Activated CD4-positive, alpha-beta T cell treated with anti-CD3 and anti-CD28 coated beads for 36 hours (primary cell): ENCODE measurements around the gene IGSF6. TPM values are rescaled to one million over a fixed set of nuclear protein-coding genes. Genes with fewer than 3 reads are reported as not detected.

Experiments used
- ATAC-seq: fragments of 200-7000 bp; cut with Tn5 transposase; one replicate; pipeline ENCODE4 v1.10.0; 2021; ENCODE audit warnings: mild to moderate bottlenecking, moderate library complexity
- CTCF ChIA-PET: fragments of 350-600 bp; sonication (Branson Sonifier 250); formaldehyde crosslinking; loops from one replicate; lab custom pipeline; 2021; ENCODE audit warnings: antibody characterized with exemption; lab: Charles Lee
- POLR2A ChIA-PET: fragments of 350-600 bp; sonication (Branson Sonifier 250); formaldehyde crosslinking; loops from one replicate; lab custom pipeline; 2021; ENCODE audit warnings: antibody characterized with exemption, inconsistent platforms; lab: Charles Lee
- DNase-seq: peaks from one replicate; pipeline ENCODE4 v3.0.0-alpha.2; 2020
- H3K27ac Mint-ChIP-seq: one replicate; pipeline ENCODE4 v1.8.0; 2021; ENCODE audit warnings: mixed read lengths
- H3K27me3 Mint-ChIP-seq: one replicate; pipeline ENCODE4 v1.8.0; 2021; ENCODE audit warnings: mixed read lengths
- H3K36me3 Mint-ChIP-seq: one replicate; pipeline ENCODE4 v1.8.0; 2021; ENCODE audit warnings: low read depth, mixed read lengths
- H3K4me1 Mint-ChIP-seq: one replicate; pipeline ENCODE4 v1.8.0; 2021; ENCODE audit warnings: mixed read lengths
- H3K4me3 Mint-ChIP-seq: one replicate; pipeline ENCODE4 v1.8.0; 2021; ENCODE audit warnings: mild to moderate bottlenecking, moderate library complexity, mixed read lengths
- H3K9me3 Mint-ChIP-seq: one replicate; pipeline ENCODE4 v1.8.0; 2021; ENCODE audit warnings: low read depth, mixed read lengths
- intact Hi-C, 2 experiments: fragments of 100-400 bp; cut with DNase I in 1 of 2; cut with micrococcal nuclease in 1 of 2; formaldehyde crosslinking; loops; one replicate each; pipeline versions ENCODE4 v1.14.2 to v1.15.1; 2022 to 2024; cut with DNase I, micrococcal nuclease
- total RNA-seq, 2 experiments: library from RNA; stranded (reverse); gene quantifications; one replicate each; pipeline ENCODE4 v1.2.3, GENCODE V29; 2021

IGSF6 gene
- total RNA-seq, 2 experiments from 2014 or later: 0.11 to 0.14 TPM

- CTCF ChIA-PET: interaction anchor here (0.7 kb wide), 1 partner anchor 16 kb away, joined by 3 read pairs; no protein-coding TSS in a partner anchor
- peak; percentile 32 for DNase-seq
- intact Hi-C loops: no loop called here
- Mint-ChIP-seq H3K27me3 (no peaks in the 10 kb centered on the region), H3K4me3 (peak overlapping the region; percentile 90), H3K4me1 (peaks cover 59% of the 10 kb centered on the region), H3K27ac (peak overlapping the region; percentile 87), H3K36me3 (no peaks in the 10 kb centered on the region), H3K9me3 (no peaks in the 10 kb centered on the region)
- POLR2A ChIA-PET: interaction anchor here (0.6 kb wide), 1 partner anchor 14 kb away, joined by 3 read pairs; no protein-coding TSS in a partner anchor
- peak; percentile 16 for ATAC-seq
Measured at GRCh38 chr16:21600031-21600773, 52.2 kb downstream of the IGSF6 start.

GRCh38 chr16:21599122-21600030, 53.0 kb downstream of the IGSF6 start, which contains the start of gene METTL9:
Gene METTL9 (plus strand): TSS chr16:21599577. CDS start chr16:21599734, 157 bp downstream.
- ATAC-seq (peak; percentile 95), DNase-seq (peak; percentile 97)
- no peaks in the 10 kb centered on the region for H3K27me3 Mint-ChIP-seq
- intact Hi-C loops: loop anchor here (1.0 to 10.0 kb wide), 9 partner anchors 12 to 1550 kb away; partner anchors contain the start of genes MOSMO (in 1 of the 2), UQCRC2 (in 1 of the 2) and USP31 (in 1 of the 2)
- ChIA-PET POLR2A (no interaction called here), CTCF (interaction anchor here (0.7 to 2.3 kb wide), 3 partner anchors 15 to 62 kb away, joined by 3 to 8 read pairs (median 4); no protein-coding TSS in a partner anchor)
- H3K4me3 Mint-ChIP-seq: peak within 1 kb of the TSS; percentile 90
- no peaks in the 10 kb centered on the region for H3K36me3 Mint-ChIP-seq
- H3K9me3 Mint-ChIP-seq: no peaks in the 10 kb centered on the region
- H3K4me1 Mint-ChIP-seq: peaks cover 54% of the 10 kb centered on the region
- peak within 1 kb of the TSS; percentile 96 for H3K27ac Mint-ChIP-seq

- ATAC-seq (peak; percentile 9), DNase-seq (peak; percentile 48)
- CTCF ChIA-PET: interaction anchor here (1.0 to 2.3 kb wide), 4 partner anchors 40 to 63 kb away, joined by 3 to 8 read pairs (median 6); no protein-coding TSS in a partner anchor
- Mint-ChIP-seq H3K36me3 (no peaks in the 10 kb centered on the region), H3K4me3 (peak overlapping the region; percentile 87), H3K27me3 (no peaks in the 10 kb centered on the region), H3K4me1 (peaks cover 47% of the 10 kb centered on the region), H3K9me3 (no peaks in the 10 kb centered on the region), H3K27ac (peak overlapping the region; percentile 96)
- POLR2A ChIA-PET: no interaction called here
- intact Hi-C loops: loop anchor here (1.0 to 10.0 kb wide), 9 partner anchors 13 to 1551 kb away; partner anchors contain the start of genes MOSMO (in 1 of the 2), UQCRC2 (in 1 of the 2) and USP31 (in 1 of the 2)
Measured at GRCh38 chr16:21598701-21599121, 53.7 kb downstream of the IGSF6 start.

DNA sequence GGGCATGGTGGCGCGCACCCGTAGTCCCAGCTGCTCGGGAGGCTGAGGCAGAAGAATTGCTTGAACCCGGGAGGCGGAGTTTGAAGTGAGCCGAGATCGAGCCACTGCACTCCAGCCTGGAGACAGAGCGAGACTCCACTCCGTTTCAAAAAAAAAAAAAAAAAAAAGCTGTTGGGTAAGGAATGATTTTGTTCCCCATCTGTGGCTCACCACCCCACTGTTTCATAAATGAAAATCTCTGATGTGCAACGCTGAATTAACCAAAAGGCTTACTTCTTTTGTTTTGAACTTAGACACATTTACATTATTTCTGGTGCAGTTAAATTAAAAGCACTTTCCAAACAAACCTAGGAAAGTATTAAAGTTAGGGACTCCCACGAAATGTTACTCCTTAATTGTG, 54.2 kb downstream of the IGSF6 start:
- intact Hi-C loops: loop anchor here in 1 of 2 experiments (2.0 to 10.0 kb wide), 2 partner anchors 93 to 411 kb away; partner anchors contain the start of gene MOSMO
- CTCF ChIA-PET: interaction anchor here (0.6 to 2.3 kb wide), 7 partner anchors 10 to 356 kb away, joined by 3 to 8 read pairs (median 3); no protein-coding TSS in a partner anchor

DNA sequence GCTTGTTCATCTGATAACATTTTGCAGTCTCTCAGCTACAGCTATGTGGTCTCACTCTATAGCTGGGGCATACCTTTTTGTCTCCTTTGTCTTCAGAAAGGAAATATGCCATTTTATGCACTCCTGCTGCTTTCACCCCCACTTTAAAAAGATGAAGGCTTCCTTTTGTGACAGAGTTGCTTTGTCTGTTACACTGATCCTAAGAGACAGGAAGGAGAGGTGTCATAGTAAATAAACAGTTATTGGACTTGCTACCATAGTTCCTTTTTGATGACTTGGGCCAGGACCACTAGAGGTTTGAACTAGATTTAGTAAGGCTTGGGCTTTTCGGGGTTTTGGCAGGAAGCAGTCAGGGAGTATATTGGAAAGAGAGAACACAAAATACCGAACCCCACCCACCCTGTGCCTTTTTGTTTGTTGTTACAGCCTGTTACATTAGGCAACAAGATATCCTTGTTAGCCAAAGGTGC, 54.8 kb downstream of the IGSF6 start:
- no peaks in the 10 kb centered on the region for H3K36me3 Mint-ChIP-seq
- no peak for DNase-seq
- ChIA-PET POLR2A (interaction anchor here (1.8 kb wide), 1 partner anchor 48 kb away, joined by 5 read pairs; no protein-coding TSS in a partner anchor), CTCF (interaction anchor here (0.6 to 2.3 kb wide), 12 partner anchors 9 to 356 kb away, joined by 3 to 8 read pairs (median 3); no protein-coding TSS in a partner anchor)
- H3K27ac Mint-ChIP-seq: peak overlapping the region; percentile 87
- intact Hi-C loops: loop anchor here in 1 of 2 experiments (2.0 to 10.0 kb wide), 2 partner anchors 93 to 411 kb away; partner anchors contain the start of gene MOSMO
- H3K4me3 Mint-ChIP-seq: peak overlapping the region; percentile 87
- no peaks in the 10 kb centered on the region for H3K27me3 Mint-ChIP-seq
- no peaks in the 10 kb centered on the region for H3K9me3 Mint-ChIP-seq
- H3K4me1 Mint-ChIP-seq: peaks cover 39% of the 10 kb centered on the region
- ATAC-seq: no peak

More for the DNA sequence above, 54.2 kb downstream of the IGSF6 start:
- no peaks in the 10 kb centered on the region for H3K27me3 Mint-ChIP-seq
- H3K27ac Mint-ChIP-seq: peak overlapping the region; percentile 96
- ATAC-seq (no peak), DNase-seq (no peak)
- H3K4me1 Mint-ChIP-seq: peaks cover 42% of the 10 kb centered on the region
- peak overlapping the region; percentile 87 for H3K4me3 Mint-ChIP-seq
- POLR2A ChIA-PET: no interaction called here
- H3K36me3 Mint-ChIP-seq: no peaks in the 10 kb centered on the region
- H3K9me3 Mint-ChIP-seq: no peaks in the 10 kb centered on the region

DNA sequence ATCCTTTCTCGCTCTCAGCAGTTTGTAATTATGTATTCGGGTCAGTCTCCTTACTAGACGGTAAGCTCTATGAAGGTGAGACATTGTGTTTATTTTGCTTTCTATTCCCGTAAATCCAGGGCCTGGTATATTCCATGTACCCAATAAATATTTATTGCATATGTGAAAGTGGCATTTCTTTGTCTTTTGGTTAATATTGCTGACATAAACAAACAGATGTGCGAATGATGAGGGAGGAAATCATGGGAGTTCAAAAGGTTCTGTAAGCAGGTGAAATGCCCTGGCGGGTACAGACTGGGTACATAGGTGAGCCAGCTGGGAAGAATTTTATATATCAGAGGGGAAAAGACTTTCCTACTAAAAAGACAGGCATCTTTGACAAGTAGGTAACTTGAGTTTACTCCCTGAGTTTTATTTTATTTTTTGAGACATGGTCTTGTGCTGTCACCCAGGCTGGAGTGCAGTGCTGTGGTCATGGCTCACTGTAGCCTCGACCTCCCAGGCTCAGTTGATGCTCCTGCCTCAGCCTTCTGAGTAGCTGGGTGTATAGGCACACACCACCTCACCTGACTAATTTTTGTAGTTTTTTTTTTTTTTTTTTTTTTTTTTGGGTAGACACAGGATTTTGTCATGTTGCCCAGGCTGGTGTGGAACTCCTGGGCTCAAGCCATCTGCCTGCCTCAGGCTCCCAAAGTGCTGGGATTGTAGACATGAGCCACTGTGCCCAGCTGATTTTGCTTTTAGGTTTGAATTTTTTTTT, 58.7 kb downstream of the IGSF6 start:
- CTCF ChIA-PET: interaction anchor here (1.0 to 1.8 kb wide), 3 partner anchors 22 to 115 kb away, joined by 3 to 5 read pairs (median 3); no protein-coding TSS in a partner anchor
- H3K9me3 Mint-ChIP-seq: no peaks in the 10 kb centered on the region
- ATAC-seq: no peak
- H3K27me3 Mint-ChIP-seq: no peaks in the 10 kb centered on the region
- H3K27ac Mint-ChIP-seq: no peak overlapping the region
- no peak for DNase-seq
- POLR2A ChIA-PET: no interaction called here
- peaks cover 19% of the 10 kb centered on the region for H3K4me1 Mint-ChIP-seq
- no peak overlapping the region for H3K4me3 Mint-ChIP-seq
- H3K36me3 Mint-ChIP-seq: no peaks in the 10 kb centered on the region
- intact Hi-C loops: loop anchor here in 1 of 2 experiments (10.0 kb wide), 1 partner anchor 89 kb away; no protein-coding TSS in a partner anchor

- H3K27me3 Mint-ChIP-seq: no peaks in the 10 kb centered on the region
- intact Hi-C loops: loop anchor here in 1 of 2 experiments (10.0 kb wide), 1 partner anchor 87 kb away; no protein-coding TSS in a partner anchor
- POLR2A ChIA-PET: no interaction called here
- H3K36me3 Mint-ChIP-seq: no peaks in the 10 kb centered on the region
- no peak overlapping the region for H3K4me3 Mint-ChIP-seq
- DNase-seq (no peak), ATAC-seq (no peak)
- H3K9me3 Mint-ChIP-seq: no peaks in the 10 kb centered on the region
- H3K4me1 Mint-ChIP-seq: peaks cover 5% of the 10 kb centered on the region
- CTCF ChIA-PET: interaction anchor here (1.5 to 1.8 kb wide), 2 partner anchors 53 to 65 kb away, joined by 5 read pairs; no protein-coding TSS in a partner anchor
- no peak overlapping the region for H3K27ac Mint-ChIP-seq
Measured at GRCh38 chr16:21592191-21592590, 60.2 kb downstream of the IGSF6 start.

DNA sequence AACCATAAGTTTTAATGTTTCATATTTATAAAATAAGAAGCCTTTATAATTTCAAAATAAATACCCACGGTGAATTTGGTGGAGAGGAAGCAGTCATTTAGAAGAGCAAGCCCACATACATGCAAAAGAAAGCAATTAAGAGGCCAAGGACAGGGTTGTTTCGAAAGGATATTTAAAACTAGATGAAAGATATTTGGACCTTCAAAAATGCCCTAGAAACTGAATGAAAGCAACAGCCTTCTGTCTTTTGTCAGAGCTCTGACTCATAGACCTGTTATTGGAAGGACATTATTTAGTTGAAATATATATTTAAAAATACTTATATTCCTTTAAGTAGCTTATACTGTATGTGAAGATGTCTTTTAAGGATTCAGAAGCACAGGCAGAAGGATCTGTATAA, 61.6 kb downstream of the IGSF6 start:
- CTCF ChIA-PET: interaction anchor here (1.2 kb wide), 1 partner anchor 67 kb away, joined by 5 read pairs; no protein-coding TSS in a partner anchor
- DNase-seq: no peak
- no peaks in the 10 kb centered on the region for H3K36me3 Mint-ChIP-seq
- no peaks in the 10 kb centered on the region for H3K9me3 Mint-ChIP-seq
- H3K4me1 Mint-ChIP-seq: no peaks in the 10 kb centered on the region
- H3K4me3 Mint-ChIP-seq: no peak overlapping the region
- H3K27me3 Mint-ChIP-seq: no peaks in the 10 kb centered on the region
- ATAC-seq: no peak
- POLR2A ChIA-PET: no interaction called here
- intact Hi-C loops: loop anchor here in 1 of 2 experiments (10.0 kb wide), 1 partner anchor 86 kb away; no protein-coding TSS in a partner anchor
- H3K27ac Mint-ChIP-seq: no peak overlapping the region

DNA sequence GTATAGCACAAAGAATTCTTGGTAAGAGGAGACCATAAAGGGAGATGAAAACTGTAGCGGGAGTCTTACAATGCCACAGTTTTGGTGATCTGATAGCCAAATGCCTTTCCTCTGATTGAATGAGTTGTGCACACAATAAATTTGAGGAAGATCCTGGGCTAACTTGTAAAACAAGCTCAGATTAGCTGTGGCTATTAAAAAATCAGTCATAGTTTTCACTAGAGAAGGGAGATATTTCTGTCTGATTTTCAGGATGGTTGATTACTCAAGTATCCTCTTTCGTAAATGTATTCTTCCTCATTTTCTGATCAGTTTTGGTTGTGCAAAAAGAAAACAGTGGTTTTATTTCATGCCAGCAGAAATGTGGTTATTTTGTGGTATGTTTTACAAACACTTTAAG, 62.1 kb downstream of the IGSF6 start:
- H3K9me3 Mint-ChIP-seq: no peaks in the 10 kb centered on the region
- POLR2A ChIA-PET: no interaction called here

More for the DNA sequence above, 62.1 kb downstream of the IGSF6 start:
- DNase-seq (no peak), ATAC-seq (no peak)
- CTCF ChIA-PET: interaction anchor here (0.7 to 1.2 kb wide), 3 partner anchors 50 to 212 kb away, joined by 3 to 11 read pairs (median 5); no protein-coding TSS in a partner anchor
- no peaks in the 10 kb centered on the region for H3K36me3 Mint-ChIP-seq
- intact Hi-C loops: loop anchor here in 1 of 2 experiments (10.0 kb wide), 1 partner anchor 85 kb away; no protein-coding TSS in a partner anchor
- no peaks in the 10 kb centered on the region for H3K27me3 Mint-ChIP-seq
- H3K4me3 Mint-ChIP-seq: no peak overlapping the region
- no peaks in the 10 kb centered on the region for H3K4me1 Mint-ChIP-seq
- no peak overlapping the region for H3K27ac Mint-ChIP-seq
